Heart left ventricle (tissue), 13 donors: ENCODE results near the gene EHBP1L1.

Experiments used
- CTCF ChIP-seq, 12 donors: fragments of 200-600 bp; sonication (generic) in 4 of 12; IDR thresholded peaks; one replicate each; pipeline versions ENCODE4 v1.5.0 to v1.8.0; 2018 to 2022; ENCODE audit warnings: antibody characterized with exemption in 12 of 12, mild to moderate bottlenecking in 5 of 12
- POLR2A ChIP-seq, 2 donors: fragments of 450-650 bp; IDR thresholded peaks; one replicate each; pipeline ENCODE4 v1.6.1; 2017; ENCODE audit warnings: antibody characterized with exemption in 2 of 2, mild to moderate bottlenecking in 2 of 2, moderate library complexity in 2 of 2
- donor health status: ischemic (EF 13 %, LVEDD 7.1; RV severe dilation, severe dysfunction).
- donor health status: DM: no; HTN: yes; CAD: no.
- donor health status: DM: no; HTN: no; CAD: no.
- donor health status: ischemic (EF 25% LVEDD 6.9; RV normal size, moderate dysfunction).
- donor health status: ischemic (EF 25% LVEDD 5.7; RV mildly dilated, moderate dysfunction).
- donor health status: ischemic (EF 35%, LVEDD 5.7; RV mildly dilated, moderate dysfunction).
- donor health status: nonischemic (EF 11% LVEDD 7.7; RV severe dilation, severe dysfunction).
- donor health status: DM: yes; HTN: yes; CAD: no.
- donor health status: PGD.
- donor health status: ischemic (EF 29% LVEDD 5.4; RV normal size, mild dysfunction).
- donor health status: nonischemic (EF 23%, LVEDD 6.1; RV moderate dilation, normal function).

DNA sequence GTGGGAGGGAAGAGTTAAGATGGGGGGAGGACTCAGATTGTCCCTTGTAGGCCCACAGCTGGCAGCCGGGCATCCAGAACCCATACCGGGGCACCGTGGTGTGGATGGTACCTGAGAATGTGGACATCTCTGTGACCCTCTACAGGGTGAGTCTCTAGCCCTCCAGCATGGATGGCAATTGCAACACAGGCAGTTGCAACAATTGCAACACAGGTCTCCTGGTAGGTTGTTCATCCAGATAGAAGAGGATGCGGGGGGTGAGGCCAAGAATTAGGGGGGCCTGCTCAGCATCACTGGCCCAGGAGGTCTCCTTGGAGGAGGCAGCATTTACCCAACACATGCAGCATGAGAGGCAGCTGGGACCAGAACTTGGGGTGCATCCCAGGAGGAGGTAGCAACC, 3.4 kb downstream of the EHBP1L1 start:
- TF ChIP-seq POLR2A (IDR thresholded peaks at IDR 0.05): no peak
- no peak for TF ChIP-seq CTCF (IDR thresholded peaks at IDR 0.05)
